ENCODE data around the gene HLA-DOA.

- TF ChIP-seq CTCF (IDR thresholded peaks at IDR 0.05; ENCODE audit: low read depth, low read length, missing input control) (no peak), SP1 (IDR thresholded peaks at IDR 0.05) (no peak), REST (IDR thresholded peaks at IDR 0.05) (no peak), JUND (IDR thresholded peaks at IDR 0.05) (no peak), RAD21 (IDR thresholded peaks at IDR 0.05) (no peak), MAX (IDR thresholded peaks at IDR 0.05) (no peak), ATF3 (IDR thresholded peaks at IDR 0.05) (no peak), NR2F2 (IDR thresholded peaks at IDR 0.05) (no peak), ZBTB33 (IDR thresholded peaks at IDR 0.05) (no peak), GABPA (IDR thresholded peaks at IDR 0.05 in 1 of 2, conservative IDR thresholded peaks at IDR 0.05 in 1 of 2) (no peak), HNF4A (conservative IDR thresholded peaks at IDR 0.05) (no peak), EGR1 (IDR thresholded peaks at IDR 0.05; ENCODE audit: low read depth in 2 of 2) (no peak)
Measured at GRCh38 chr6:32956176-32956575, 53.2 kb downstream of the HLA-DOA start.

Data from liver (tissue), 3 donors.